ENCODE data around the gene CNFN.

The CNFN gene

DNA sequence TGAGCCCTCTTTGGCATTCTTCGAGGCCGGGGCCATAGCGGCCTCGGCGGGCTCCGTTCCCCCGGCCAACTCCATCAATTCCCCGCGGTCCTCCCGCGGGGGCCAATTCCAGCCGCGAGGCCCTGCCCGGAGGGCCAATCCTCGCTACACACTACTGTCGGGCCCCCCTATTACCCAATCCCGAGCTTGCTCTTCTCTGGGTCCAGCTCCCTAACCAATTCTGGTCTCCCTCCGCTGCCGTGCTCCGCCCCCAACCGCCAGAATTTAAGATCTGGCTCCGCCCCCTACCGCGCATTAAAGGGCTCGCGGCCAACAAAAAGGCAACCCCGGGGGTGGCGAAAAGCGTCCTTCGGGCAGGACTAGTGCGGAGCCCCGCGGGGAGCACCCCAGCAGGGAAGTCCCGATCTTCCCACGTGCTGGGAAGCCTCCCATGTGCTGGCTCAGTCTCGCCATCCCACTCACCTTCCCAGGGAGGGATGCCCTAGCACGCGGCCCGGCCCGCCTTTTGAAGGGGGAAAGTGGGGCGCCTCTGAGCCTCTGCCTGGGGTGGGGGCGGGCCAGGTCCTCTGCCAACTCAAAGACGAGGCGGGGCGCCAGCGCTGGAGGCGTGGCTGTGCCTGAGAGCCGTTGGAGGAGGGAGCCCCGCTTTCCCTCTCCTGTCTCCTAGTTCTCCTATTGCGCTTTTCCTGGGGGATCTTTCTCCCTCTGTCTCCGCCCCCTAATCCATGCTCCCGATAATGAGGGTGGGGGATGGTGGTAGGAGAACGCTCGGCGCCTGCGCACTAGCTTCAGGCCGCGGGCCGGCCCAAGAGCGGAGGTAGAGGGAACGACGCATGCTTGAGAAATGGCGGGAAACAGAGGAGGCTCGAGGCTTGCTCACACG is 33.6 kb upstream of the CNFN start:
- H3K27ac ChIP-seq (ENCODE audit: low read depth, low read length, severe bottlenecking): no peak overlapping the region
- peaks cover 2% of the 10 kb centered on the region for H3K4me1 ChIP-seq (ENCODE audit: control insufficient read depth, insufficient read depth, low read length, poor library complexity, severe bottlenecking)
- H3K4me3 ChIP-seq (ENCODE audit: extremely low read depth, insufficient read depth, low read length, poor library complexity, severe bottlenecking): peak overlapping the region; percentile 51
- no peaks in the 10 kb centered on the region for H3K36me3 ChIP-seq (ENCODE audit: control insufficient read depth, insufficient read depth, low read length)
- H3K9me3 ChIP-seq (ENCODE audit: control insufficient read depth, low read length): no peaks in the 10 kb centered on the region
- 33 to 38% methylated on average over 57 to 59 of the region's 65 CpGs for whole genome bisulfite sequencing, 2 experiments (ENCODE audit: insufficient coverage in 2 of 2)

DNA sequence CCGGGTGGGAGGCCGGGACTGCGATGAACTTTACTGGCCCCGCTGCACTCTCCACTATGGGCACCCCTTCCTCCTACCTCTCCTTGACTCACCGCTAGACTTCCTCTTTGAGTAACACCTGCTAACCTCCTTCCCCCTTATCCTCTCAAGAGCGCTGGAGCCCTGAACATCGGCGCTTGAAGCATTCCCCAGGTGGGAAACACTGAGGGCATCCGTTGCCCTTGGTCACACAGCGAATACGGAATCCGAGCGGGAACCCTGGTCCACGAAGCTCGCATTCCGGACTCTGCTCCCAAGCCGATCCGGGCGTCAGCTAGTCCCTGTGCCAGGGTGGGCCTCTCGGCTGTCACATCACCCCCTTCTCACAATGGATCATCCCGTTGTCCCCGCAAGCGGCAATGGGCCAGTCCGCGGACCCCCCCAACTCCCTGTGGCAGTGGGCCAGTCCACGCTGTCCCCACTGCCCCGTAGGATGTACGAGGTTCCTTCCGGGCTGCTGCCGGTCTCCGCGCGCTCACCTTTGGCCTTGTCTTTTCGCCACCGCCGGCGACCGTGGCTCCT is 32.9 kb upstream of the CNFN start:
- Histone ChIP-seq H3K36me3 (ENCODE audit: control insufficient read depth, insufficient read depth, low read length) (no peaks in the 10 kb centered on the region), H3K27ac (ENCODE audit: low read depth, low read length, severe bottlenecking) (no peak overlapping the region), H3K4me3 (ENCODE audit: extremely low read depth, insufficient read depth, low read length, poor library complexity, severe bottlenecking) (peak overlapping the region; percentile 51), H3K4me1 (ENCODE audit: control insufficient read depth, insufficient read depth, low read length, poor library complexity, severe bottlenecking) (peaks cover 2% of the 10 kb centered on the region), H3K9me3 (ENCODE audit: control insufficient read depth, low read length) (no peaks in the 10 kb centered on the region)
- 5 to 6% methylated on average over 32 to 37 of the region's 38 CpGs for whole genome bisulfite sequencing, 2 experiments (ENCODE audit: insufficient coverage in 2 of 2)

DNA sequence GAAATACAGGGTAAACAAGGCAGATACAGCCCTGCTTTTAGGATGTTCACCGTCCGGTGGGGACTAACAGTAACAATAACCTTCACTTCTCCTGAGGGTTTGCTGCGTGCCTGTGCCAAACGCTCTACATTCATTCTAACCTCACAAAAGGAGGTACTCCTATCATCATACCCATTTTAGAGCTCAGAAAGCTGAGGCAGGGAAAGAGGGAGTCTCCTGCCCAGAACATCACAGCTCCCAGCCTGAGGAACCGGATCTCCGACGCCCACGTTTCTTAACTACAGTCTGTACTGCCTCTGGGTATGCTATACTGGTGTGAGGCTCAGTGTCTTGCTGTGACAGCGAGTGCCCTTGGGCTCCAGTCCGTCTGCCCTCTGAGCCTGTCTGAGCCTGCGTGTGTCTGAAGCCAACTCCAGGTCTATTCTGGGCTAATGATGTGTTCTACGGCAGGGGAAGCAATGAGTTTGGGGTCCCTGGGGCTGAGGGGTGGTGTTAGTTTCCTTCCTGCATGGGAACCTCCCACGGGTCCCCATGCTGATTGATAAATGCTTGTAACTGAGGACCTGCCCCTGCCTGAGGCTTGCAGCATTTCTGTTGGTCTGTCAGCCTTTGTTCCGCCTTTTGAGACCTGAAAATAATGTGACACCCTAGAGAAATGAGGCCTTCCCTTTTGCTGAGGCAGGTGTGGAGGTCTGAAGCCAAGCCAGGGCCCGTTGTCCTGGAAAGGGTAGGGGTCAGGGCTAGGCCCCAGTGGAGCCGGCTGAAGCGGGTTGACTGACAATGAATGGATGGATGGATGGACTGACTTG is 32.2 kb upstream of the CNFN start:
- Histone ChIP-seq H3K9me3 (ENCODE audit: control insufficient read depth, low read length) (no peaks in the 10 kb centered on the region), H3K36me3 (ENCODE audit: control insufficient read depth, insufficient read depth, low read length) (no peaks in the 10 kb centered on the region), H3K27ac (ENCODE audit: low read depth, low read length, severe bottlenecking) (no peak overlapping the region), H3K4me3 (ENCODE audit: extremely low read depth, insufficient read depth, low read length, poor library complexity, severe bottlenecking) (peak overlapping the region; percentile 51), H3K4me1 (ENCODE audit: control insufficient read depth, insufficient read depth, low read length, poor library complexity, severe bottlenecking) (peaks cover 2% of the 10 kb centered on the region)
- WGBS, 2 experiments (ENCODE audit: insufficient coverage in 2 of 2): 87 to 89% methylated on average over 13 to 15 of the region's 17 CpGs

DNA sequence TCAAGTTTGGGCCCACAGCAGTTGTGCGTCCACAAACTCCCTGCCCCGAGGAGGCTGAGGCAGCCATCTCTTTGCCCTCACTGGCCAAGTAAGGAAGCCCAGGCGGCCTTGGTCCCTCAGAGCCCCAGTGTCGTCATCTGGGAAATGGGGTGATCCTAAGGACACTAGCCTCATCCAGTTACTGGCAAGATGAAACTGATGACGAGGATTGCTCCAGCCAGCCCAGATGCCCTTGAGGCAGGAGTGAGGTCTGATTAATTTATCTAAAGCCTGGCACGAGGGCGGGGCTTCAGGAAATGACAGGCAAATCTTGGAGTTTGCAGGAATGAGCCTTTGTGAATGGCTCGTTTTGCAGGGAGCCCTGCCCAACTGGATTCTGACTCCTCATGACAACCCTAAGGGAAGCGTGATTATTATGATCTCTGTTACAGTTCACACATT is 31.5 kb upstream of the CNFN start:
- Histone ChIP-seq H3K27ac (ENCODE audit: low read depth, low read length, severe bottlenecking) (no peak overlapping the region), H3K4me3 (ENCODE audit: extremely low read depth, insufficient read depth, low read length, poor library complexity, severe bottlenecking) (no peak overlapping the region)

DNA sequence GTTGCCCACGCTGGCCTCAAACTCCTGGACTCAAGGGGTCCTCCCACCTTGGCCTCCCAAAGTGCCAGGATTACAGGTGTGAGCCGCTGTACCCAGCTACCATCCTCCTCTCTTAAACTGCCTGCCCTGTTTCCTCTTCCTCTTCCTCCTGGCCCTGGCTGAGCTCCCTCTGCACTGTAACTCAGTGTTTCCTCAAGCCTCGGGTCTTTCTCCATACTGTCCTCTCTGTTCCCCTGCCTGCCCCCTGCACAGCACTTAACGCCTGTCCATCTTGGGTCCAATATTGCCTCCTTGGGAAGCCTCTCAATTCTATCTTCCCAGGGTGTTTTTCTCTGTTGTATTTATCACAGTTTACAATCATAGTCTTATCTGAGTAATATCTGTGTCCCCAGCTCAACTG is 31.0 kb upstream of the CNFN start:
- no peak overlapping the region for H3K27ac ChIP-seq (ENCODE audit: low read depth, low read length, severe bottlenecking)
- peaks cover 2% of the 10 kb centered on the region for H3K4me1 ChIP-seq (ENCODE audit: control insufficient read depth, insufficient read depth, low read length, poor library complexity, severe bottlenecking)
- no peak overlapping the region for H3K4me3 ChIP-seq (ENCODE audit: extremely low read depth, insufficient read depth, low read length, poor library complexity, severe bottlenecking)
- WGBS, 2 experiments (ENCODE audit: insufficient coverage in 2 of 2): 87 to 100% methylated on average over 2 to 4 of the region's 4 CpGs
- H3K9me3 ChIP-seq (ENCODE audit: control insufficient read depth, low read length): no peaks in the 10 kb centered on the region
- H3K36me3 ChIP-seq (ENCODE audit: control insufficient read depth, insufficient read depth, low read length): no peaks in the 10 kb centered on the region

More for the DNA sequence above, 31.5 kb upstream of the CNFN start:
- 81 to 92% methylated on average over 8 to 9 of the region's 9 CpGs for WGBS, 2 experiments (ENCODE audit: insufficient coverage in 2 of 2)
- H3K9me3 ChIP-seq (ENCODE audit: control insufficient read depth, low read length): no peaks in the 10 kb centered on the region
- H3K4me1 ChIP-seq (ENCODE audit: control insufficient read depth, insufficient read depth, low read length, poor library complexity, severe bottlenecking): peaks cover 2% of the 10 kb centered on the region
- H3K36me3 ChIP-seq (ENCODE audit: control insufficient read depth, insufficient read depth, low read length): no peaks in the 10 kb centered on the region

DNA sequence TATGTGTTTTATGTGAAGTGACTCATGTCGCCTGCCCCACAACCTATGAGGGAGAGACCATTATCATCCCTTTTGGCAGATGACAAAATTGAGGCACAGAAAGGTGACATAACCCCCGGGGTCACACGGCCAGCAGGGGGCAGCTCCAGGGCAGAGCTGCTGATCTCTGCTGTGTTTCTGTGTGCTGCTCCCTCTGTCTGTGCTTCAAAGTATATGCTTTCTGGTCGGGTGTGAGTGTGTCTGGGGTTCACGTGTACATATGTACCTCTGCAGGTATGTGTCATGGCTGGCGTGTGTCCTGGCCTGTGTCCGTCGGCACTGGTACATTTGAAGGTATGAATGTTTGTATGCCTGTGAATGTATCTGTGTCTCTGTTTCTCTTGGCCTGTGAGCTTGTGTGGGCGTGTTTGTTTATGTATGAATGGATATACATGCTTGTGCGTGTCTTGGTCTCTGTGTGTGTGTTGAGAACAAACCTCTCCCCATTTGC is 30.0 kb upstream of the CNFN start:
- H3K4me3 ChIP-seq (ENCODE audit: extremely low read depth, insufficient read depth, low read length, poor library complexity, severe bottlenecking): no peak overlapping the region
- no peaks in the 10 kb centered on the region for H3K9me3 ChIP-seq (ENCODE audit: control insufficient read depth, low read length)
- H3K36me3 ChIP-seq (ENCODE audit: control insufficient read depth, insufficient read depth, low read length): no peaks in the 10 kb centered on the region
- H3K4me1 ChIP-seq (ENCODE audit: control insufficient read depth, insufficient read depth, low read length, poor library complexity, severe bottlenecking): peaks cover 2% of the 10 kb centered on the region
- no peak overlapping the region for H3K27ac ChIP-seq (ENCODE audit: low read depth, low read length, severe bottlenecking)
- 20 to 46% methylated on average over 2 to 7 of the region's 10 CpGs for WGBS, 2 experiments (ENCODE audit: insufficient coverage in 2 of 2)

GRCh38 chr19:42419309-42419708 is 29.2 kb upstream of the CNFN start:
- Histone ChIP-seq H3K4me3 (ENCODE audit: extremely low read depth, insufficient read depth, low read length, poor library complexity, severe bottlenecking) (no peak overlapping the region), H3K36me3 (ENCODE audit: control insufficient read depth, insufficient read depth, low read length) (no peaks in the 10 kb centered on the region), H3K9me3 (ENCODE audit: control insufficient read depth, low read length) (no peaks in the 10 kb centered on the region), H3K4me1 (ENCODE audit: control insufficient read depth, insufficient read depth, low read length, poor library complexity, severe bottlenecking) (peaks cover 2% of the 10 kb centered on the region), H3K27ac (ENCODE audit: low read depth, low read length, severe bottlenecking) (no peak overlapping the region)
- 82 to 90% methylated on average over 2 to 6 of the region's 6 CpGs for WGBS, 2 experiments (ENCODE audit: insufficient coverage in 2 of 2)

- no peak overlapping the region for H3K27ac ChIP-seq (ENCODE audit: low read depth, low read length, severe bottlenecking)
- H3K9me3 ChIP-seq (ENCODE audit: control insufficient read depth, low read length): no peaks in the 10 kb centered on the region
- H3K36me3 ChIP-seq (ENCODE audit: control insufficient read depth, insufficient read depth, low read length): peaks cover 3% of the 10 kb centered on the region
- no peaks in the 10 kb centered on the region for H3K4me1 ChIP-seq (ENCODE audit: control insufficient read depth, insufficient read depth, low read length, poor library complexity, severe bottlenecking)
- WGBS, 2 experiments (ENCODE audit: insufficient coverage in 2 of 2): 81 to 82% methylated on average over 3 of the region's 4 CpGs
- no peak overlapping the region for H3K4me3 ChIP-seq (ENCODE audit: extremely low read depth, insufficient read depth, low read length, poor library complexity, severe bottlenecking)
These were observed 22.6 kb upstream of the CNFN start for GRCh38 chr19:42412661-42413076.

GRCh38 chr19:42412227-42412626 is 22.1 kb upstream of the CNFN start:
- H3K36me3 ChIP-seq (ENCODE audit: control insufficient read depth, insufficient read depth, low read length): peaks cover 3% of the 10 kb centered on the region
- no peaks in the 10 kb centered on the region for H3K4me1 ChIP-seq (ENCODE audit: control insufficient read depth, insufficient read depth, low read length, poor library complexity, severe bottlenecking)
- WGBS, 2 experiments (ENCODE audit: insufficient coverage in 2 of 2): 48 to 68% methylated on average over 6 to 7 of the region's 7 CpGs
- no peak overlapping the region for H3K27ac ChIP-seq (ENCODE audit: low read depth, low read length, severe bottlenecking)
- H3K9me3 ChIP-seq (ENCODE audit: control insufficient read depth, low read length): no peaks in the 10 kb centered on the region
- H3K4me3 ChIP-seq (ENCODE audit: extremely low read depth, insufficient read depth, low read length, poor library complexity, severe bottlenecking): no peak overlapping the region

DNA sequence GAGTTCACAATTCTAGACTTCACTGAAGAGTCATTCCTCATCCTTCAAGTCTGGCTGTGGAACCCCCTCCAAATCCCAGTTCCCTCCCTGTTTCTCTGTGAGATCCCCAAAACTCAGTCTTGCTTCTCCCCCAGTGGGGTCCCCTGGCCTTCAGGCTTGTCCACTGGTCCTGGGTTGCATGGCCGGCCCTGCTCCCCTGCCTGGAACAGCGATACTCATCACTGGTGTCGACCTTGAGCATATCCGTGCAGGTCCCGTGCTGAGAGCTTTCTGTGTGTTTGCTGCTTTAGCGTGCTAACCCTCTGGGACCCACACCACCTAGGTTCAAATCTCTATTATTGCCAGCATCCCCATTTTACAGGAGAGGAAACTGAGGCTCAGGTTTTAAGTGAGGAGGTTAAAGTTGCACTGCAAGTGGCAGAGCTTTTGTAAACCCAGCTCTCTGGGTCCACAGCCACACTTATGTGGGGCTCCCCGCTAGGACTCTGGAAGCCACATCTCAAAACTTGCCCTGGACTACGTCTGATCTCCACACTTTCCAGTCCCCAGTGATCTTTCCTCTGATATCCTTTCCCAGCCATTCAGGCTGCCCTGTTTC is 21.6 kb upstream of the CNFN start:
- WGBS, 2 experiments (ENCODE audit: insufficient coverage in 2 of 2): 91 to 95% methylated on average over 4 to 8 of the region's 8 CpGs
- no peak overlapping the region for H3K4me3 ChIP-seq (ENCODE audit: extremely low read depth, insufficient read depth, low read length, poor library complexity, severe bottlenecking)
- no peaks in the 10 kb centered on the region for H3K4me1 ChIP-seq (ENCODE audit: control insufficient read depth, insufficient read depth, low read length, poor library complexity, severe bottlenecking)
- peaks cover 3% of the 10 kb centered on the region for H3K36me3 ChIP-seq (ENCODE audit: control insufficient read depth, insufficient read depth, low read length)
- no peaks in the 10 kb centered on the region for H3K9me3 ChIP-seq (ENCODE audit: control insufficient read depth, low read length)
- no peak overlapping the region for H3K27ac ChIP-seq (ENCODE audit: low read depth, low read length, severe bottlenecking)
